ENCODE data around the gene TAF5.
"Not testable (repeated sequence)": the region's sequence is repeated elsewhere in the genome, so short reads cannot be mapped to it uniquely, and the experiment has no call there.

Gene TAF5

GRCh38 chr10:103415581-103415980 is 47.8 kb downstream of the TAF5 start:
- DNase-seq = no peak

GRCh38 chr10:103416436-103417147 is 48.8 kb downstream of the TAF5 start:
- peak; percentile 80 to 88 (median 84) for DNase-seq

- not testable (repeated sequence) for DNase-seq
Observed at GRCh38 chr10:103417148-103417469, 49.3 kb downstream of the TAF5 start.

GRCh38 chr10:103417601-103418000 is 49.8 kb downstream of the TAF5 start:
- no peak for DNase-seq

- DNase-seq = no peak
Observed at GRCh38 chr10:103419101-103419500, 51.3 kb downstream of the TAF5 start.

GRCh38 chr10:103423748-103424147 is 56.0 kb downstream of the TAF5 start:
- DNase-seq = no peak

GRCh38 chr10:103427866-103428265 is 60.1 kb downstream of the TAF5 start:
- DNase-seq = no peak

- DNase-seq = no peak
Observed at GRCh38 chr10:103428989-103429643, 61.3 kb downstream of the TAF5 start.

GRCh38 chr10:103429647-103430046 is 61.9 kb downstream of the TAF5 start:
- no peak for DNase-seq

- no peak for DNase-seq
Observed at GRCh38 chr10:103431902-103432301, 64.1 kb downstream of the TAF5 start.

GRCh38 chr10:103433858-103434257 is 66.1 kb downstream of the TAF5 start:
- DNase-seq = peak; percentile 92 to 97 (median 96)

All from suppressor macrophage (primary cell).